ENCODE data around the gene PRPF6.

DNA sequence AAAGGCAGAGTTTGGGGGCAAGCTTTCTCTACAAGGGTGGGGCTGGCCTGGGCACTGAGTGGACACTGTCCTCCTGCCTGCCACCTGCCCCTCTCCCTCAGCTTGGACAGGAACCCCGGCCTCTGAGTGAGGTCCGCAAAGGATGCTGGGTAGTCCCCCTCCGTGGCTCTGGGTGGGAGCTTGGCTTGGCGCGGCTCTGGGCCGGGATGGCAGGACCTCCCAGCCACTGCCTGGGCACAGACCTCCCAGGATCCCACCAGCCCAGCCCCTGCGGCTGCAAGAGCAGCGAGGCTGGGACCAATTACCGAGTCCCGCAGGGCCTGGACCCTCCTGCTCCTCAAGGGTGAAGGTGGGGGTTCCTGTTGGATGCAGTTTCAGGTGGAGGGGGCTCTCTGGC lies 71.4 kb downstream of the PRPF6 start:
- TF ChIP-seq, protein P1, sequence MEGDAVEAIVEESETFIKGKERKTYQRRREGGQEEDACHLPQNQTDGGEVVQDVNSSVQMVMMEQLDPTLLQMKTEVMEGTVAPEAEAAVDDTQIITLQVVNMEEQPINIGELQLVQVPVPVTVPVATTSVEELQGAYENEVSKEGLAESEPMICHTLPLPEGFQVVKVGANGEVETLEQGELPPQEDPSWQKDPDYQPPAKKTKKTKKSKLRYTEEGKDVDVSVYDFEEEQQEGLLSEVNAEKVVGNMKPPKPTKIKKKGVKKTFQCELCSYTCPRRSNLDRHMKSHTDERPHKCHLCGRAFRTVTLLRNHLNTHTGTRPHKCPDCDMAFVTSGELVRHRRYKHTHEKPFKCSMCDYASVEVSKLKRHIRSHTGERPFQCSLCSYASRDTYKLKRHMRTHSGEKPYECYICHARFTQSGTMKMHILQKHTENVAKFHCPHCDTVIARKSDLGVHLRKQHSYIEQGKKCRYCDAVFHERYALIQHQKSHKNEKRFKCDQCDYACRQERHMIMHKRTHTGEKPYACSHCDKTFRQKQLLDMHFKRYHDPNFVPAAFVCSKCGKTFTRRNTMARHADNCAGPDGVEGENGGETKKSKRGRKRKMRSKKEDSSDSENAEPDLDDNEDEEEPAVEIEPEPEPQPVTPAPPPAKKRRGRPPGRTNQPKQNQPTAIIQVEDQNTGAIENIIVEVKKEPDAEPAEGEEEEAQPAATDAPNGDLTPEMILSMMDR (IDR thresholded peaks at IDR 0.05) = no peak
- no peak for TF ChIP-seq EP300 (IDR thresholded peaks at IDR 0.05)
- TF ChIP-seq POLR2A (IDR thresholded peaks at IDR 0.05) = no peak
- TF ChIP-seq POLR2AphosphoS5 (IDR thresholded peaks at IDR 0.05) = no peak
